ENCODE measurements around the gene EPHB6.

The EPHB6 gene

GRCh38 chr7:142836426-142836825, 18.4 kb upstream of the EPHB6 start:
- peak; percentile 60 to 84 for DNase-seq

- no peak for DNase-seq
Measured at GRCh38 chr7:142838461-142839213, 16.2 kb upstream of the EPHB6 start.

DNA sequence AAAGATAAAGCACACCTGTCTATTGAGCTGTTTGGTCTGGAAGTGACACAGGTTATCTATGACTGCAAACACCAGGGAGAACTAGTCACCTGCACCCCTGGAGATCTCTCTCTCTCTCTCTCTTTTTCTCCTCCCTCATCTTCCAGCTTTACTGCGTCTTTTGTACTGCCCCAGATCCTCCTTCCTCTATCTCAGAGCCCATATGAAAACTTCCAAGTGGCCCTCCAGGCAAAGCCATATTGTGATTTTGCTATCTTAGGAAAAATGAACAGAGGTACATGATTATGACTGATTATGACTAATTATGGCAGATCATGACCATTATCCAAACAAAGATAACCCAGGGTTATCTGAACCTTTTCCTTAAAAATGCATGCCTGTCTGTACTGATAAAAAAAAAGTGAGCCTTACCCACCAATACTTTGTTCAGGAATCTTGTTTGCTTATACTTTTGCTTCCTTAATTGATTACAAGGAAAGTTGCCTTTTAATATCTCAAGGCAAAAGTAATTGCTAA, 12.6 kb upstream of the EPHB6 start:
- no peak for DNase-seq

DNA sequence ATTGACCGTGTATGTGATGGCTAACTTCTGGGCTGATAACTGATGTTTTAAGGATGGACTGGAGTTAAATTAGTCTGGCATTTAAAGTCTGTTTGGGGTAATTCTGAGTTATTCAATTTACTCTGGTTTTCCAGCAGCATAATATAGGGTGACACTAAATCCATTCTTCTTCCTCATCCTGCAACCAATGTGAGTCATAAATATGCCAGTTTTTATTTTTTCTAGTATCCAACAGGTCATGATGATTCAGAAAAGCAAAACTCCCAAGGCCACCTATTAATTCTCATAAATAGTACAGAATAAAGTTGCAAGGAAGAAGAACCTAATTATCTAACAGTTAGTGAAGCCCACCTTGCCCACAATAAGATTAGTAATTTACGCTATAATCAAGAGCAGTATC, 7.5 kb upstream of the EPHB6 start:
- no peak for DNase-seq

- no peak for DNase-seq
Measured at GRCh38 chr7:142851269-142851668, 3.6 kb upstream of the EPHB6 start.

GRCh38 chr7:142851919-142852318, 3.0 kb upstream of the EPHB6 start:
- DNase-seq = no peak

- peak; percentile 63 to 70 for DNase-seq
Measured at GRCh38 chr7:142853739-142854371, 1.0 kb upstream of the EPHB6 start.

DNA sequence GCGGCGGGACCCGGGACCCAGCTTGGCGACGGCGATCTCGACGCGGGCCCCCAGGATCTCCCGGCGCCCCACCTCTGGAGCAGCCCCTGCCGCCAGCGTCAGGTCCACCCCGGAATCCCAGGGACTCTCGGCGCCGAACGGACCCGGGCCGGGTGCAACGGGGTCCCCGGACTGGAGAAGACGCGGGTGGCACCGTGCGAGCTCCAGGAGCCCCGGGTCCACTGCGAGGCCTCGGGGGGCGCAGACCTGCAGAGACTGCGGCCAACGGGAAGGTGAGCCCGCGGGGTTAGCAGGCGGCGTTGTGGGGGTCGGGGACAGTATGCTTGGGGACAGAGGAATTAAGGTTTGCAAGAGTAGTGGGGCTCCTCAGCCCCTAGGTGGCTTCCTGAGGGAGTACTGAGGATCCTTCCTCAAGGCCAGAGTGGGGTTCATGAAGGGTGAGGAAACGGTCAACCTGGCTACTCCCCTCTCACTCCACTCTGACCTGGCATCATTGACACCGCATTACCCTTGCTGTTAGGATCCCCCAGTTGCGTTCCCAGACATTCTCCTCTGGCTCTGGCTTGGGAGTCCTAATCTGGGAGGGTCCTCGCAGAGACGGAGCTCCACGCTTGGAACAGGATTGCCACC, 353 bp downstream of the EPHB6 start:
- no peak for DNase-seq

GRCh38 chr7:142855756-142856564, 1.1 kb downstream of the EPHB6 start:
- no peak for DNase-seq

- no peak for DNase-seq
Measured at GRCh38 chr7:142856565-142857245, 1.8 kb downstream of the EPHB6 start.

DNA sequence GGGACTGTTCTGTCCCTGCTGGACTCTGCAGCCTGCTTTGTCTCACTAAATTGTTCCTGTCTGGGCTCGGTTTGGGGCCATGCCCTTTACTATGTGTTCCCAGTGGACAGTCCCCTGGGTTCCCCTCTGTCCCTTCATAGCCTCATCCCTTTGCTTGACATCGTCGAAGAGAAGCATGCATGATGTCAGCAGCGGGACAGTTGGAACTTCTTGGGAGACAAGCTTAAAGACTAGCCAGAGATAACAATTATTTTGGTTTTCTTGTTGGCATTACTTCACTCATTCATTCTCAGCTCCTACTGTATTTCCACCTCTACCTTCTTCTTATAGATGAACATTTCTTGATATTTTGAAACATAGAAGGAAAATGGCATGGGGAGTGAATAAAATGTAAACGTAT, 2.7 kb downstream of the EPHB6 start:
- no peak for DNase-seq

GRCh38 chr7:142859411-142859810, 4.5 kb downstream of the EPHB6 start:
- no peak for DNase-seq

DNA sequence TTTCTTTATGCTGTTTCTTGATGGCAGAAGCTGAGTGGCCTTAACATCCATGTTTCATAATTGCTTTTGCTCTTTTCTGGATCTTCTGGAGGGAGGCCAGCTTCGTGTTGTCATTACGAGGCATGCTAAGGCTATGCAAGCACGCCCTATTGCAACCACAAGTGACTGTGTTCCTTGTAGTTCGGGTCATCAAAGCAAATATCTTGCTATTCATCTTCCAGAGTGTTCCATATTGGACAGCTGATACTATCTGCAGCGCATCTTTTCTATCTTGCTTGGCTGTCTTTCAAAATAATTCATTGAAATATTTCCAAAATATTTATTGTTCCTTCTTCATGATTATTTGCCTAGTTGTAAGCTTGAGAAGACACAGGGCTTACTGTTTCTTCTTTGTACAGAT, 5.0 kb downstream of the EPHB6 start:
- no peak for DNase-seq

- no peak for DNase-seq
Measured at GRCh38 chr7:142860968-142861367, 6.1 kb downstream of the EPHB6 start.

- no peak for DNase-seq
Measured at GRCh38 chr7:142862351-142862750, 7.5 kb downstream of the EPHB6 start.

- no peak for DNase-seq
Measured at GRCh38 chr7:142862786-142863400, 8.0 kb downstream of the EPHB6 start.

- DNase-seq = no peak
Measured at GRCh38 chr7:142863891-142864685, 9.2 kb downstream of the EPHB6 start.

- DNase-seq = no peak
Measured at GRCh38 chr7:142864980-142865747, 10.3 kb downstream of the EPHB6 start.

DNA sequence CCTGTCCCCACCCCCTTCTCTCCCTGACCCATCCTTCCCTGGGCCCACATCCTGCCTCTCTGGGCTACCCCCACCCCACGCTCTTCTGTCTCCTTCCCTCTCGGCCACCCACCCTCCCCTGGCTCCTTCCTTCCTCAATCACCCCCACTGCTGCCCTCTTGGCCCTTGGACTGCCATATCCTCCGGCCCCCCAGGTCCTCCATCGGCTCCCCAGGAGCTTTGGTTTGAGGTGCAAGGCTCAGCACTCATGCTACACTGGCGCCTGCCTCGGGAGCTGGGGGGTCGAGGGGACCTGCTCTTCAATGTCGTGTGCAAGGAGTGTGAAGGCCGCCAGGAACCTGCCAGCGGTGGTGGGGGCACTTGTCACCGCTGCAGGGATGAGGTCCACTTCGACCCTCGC, 10.9 kb downstream of the EPHB6 start:
- no peak for DNase-seq

DNA sequence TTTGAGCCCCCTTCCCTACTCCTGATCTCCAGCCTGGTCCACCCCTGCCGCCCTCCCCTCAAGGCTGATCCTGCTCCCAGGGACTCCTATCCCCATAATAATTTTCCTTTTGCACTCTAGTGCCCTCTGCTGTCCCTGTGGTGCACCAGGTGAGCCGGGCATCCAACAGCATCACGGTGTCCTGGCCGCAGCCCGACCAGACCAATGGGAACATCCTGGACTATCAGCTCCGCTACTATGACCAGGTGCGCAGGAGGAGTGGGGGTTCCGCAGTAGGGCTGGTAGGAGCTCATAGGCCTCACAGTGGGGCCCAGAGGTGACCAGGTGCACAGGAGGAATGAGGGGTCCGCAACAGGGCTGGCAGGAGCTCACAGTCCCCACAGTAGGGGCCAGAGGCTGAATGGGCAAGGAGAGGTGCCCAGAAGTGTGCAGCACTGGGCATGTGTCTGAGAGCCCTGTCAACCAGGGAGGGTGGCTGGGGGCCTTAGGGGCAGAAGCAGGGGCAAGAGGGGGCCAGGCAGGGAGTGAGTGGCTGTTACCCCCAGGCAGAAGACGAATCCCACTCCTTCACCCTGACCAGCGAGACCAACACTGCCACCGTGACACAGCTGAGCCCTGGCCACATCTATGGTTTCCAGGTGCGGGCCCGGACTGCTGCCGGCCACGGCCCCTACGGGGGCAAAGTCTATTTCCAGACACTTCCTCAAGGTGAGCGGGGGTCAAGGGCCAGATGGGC, 11.7 kb downstream of the EPHB6 start:
- peak; percentile 46 to 50 for DNase-seq
